ENCODE measurements around the gene GALNT9. TPM values are rescaled to one million over a fixed set of nuclear protein-coding genes. Genes with fewer than 3 reads are reported as not detected.

The GALNT9 gene
- total and polyA plus RNA-seq, 2 donors (not counting 1 experiment from before 2014, with no cell fraction given): 0.10 to 2.8 TPM

DNA sequence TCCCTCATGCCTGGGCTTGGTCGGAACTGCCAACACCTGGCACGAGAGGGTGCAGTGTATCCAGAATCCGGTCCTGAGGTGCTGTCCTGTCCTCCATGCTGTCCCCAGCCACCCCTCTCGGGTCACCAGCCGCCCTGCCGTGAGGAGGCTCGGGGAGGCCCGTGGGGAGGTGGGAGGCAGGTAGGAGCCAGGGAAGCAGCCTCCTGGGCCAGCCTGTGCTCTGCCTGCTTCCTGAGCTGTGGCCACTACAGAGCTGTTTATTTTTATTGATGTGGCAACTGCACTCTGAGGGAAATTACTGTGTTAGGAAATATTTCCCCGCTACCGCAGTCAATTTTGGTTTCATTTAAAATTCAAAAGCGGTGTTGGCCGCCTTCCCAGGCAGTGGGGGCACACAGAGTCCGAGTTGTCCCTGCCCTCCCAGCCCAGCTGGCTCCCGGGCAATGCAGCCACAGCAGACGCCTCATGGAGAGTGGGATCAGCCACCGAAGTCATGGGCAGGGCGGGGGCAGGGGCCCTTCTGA lies 166.8 kb downstream of the GALNT9 start:
- Histone ChIP-seq H3K4me2 (ENCODE audit: extremely low read depth, insufficient read depth, low read length) (peak overlapping the region; percentile 45), H3K36me3 (ENCODE audit: control insufficient read depth, insufficient read depth, low read length) (peaks cover 5% of the 10 kb centered on the region), H3K9ac (ENCODE audit: insufficient read depth, low read length) (no peak overlapping the region), H3K79me2 (ENCODE audit: control insufficient read depth, insufficient read depth, low read length) (no peaks in the 10 kb centered on the region), H3K27ac (ENCODE audit: insufficient read depth, low read length) (no peak overlapping the region), H3K4me1 (ENCODE audit: control insufficient read depth, extremely low read depth, insufficient read depth, low read length) (peaks cover 9% of the 10 kb centered on the region), H4K20me1 (ENCODE audit: control insufficient read depth, extremely low read depth, insufficient read depth, low read length) (no peaks in the 10 kb centered on the region), H3K4me3 (replicated peaks in 1 of 4; ENCODE audit: control extremely low read depth in 1 of 4, insufficient read depth in 1 of 4, low read depth in 3 of 4, low read length in 4 of 4) (peak overlapping the region in 1 of 4 experiments; percentile 10), H3K27me3 (ENCODE audit: control insufficient read depth, insufficient read depth, low read length) (no peaks in the 10 kb centered on the region), H3K9me3 (ENCODE audit: control insufficient read depth, insufficient read depth, low read depth, low read length) (peaks cover 2% of the 10 kb centered on the region), H2AFZ (ENCODE audit: low read length) (no peak overlapping the region)
- DNase-seq (ENCODE audit: low read depth in 2 of 2): peak; percentile 84 to 85
- TF ChIP-seq, protein P1, sequence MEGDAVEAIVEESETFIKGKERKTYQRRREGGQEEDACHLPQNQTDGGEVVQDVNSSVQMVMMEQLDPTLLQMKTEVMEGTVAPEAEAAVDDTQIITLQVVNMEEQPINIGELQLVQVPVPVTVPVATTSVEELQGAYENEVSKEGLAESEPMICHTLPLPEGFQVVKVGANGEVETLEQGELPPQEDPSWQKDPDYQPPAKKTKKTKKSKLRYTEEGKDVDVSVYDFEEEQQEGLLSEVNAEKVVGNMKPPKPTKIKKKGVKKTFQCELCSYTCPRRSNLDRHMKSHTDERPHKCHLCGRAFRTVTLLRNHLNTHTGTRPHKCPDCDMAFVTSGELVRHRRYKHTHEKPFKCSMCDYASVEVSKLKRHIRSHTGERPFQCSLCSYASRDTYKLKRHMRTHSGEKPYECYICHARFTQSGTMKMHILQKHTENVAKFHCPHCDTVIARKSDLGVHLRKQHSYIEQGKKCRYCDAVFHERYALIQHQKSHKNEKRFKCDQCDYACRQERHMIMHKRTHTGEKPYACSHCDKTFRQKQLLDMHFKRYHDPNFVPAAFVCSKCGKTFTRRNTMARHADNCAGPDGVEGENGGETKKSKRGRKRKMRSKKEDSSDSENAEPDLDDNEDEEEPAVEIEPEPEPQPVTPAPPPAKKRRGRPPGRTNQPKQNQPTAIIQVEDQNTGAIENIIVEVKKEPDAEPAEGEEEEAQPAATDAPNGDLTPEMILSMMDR (conservative IDR thresholded peaks at IDR 0.05 in 1 of 2, IDR thresholded peaks at IDR 0.05 in 1 of 2; ENCODE audit: low read depth in 1 of 2, low read length in 2 of 2): no peak
- TF ChIP-seq EZH2 (IDR thresholded peaks at IDR 0.05; ENCODE audit: low read length, missing control alignments): no peak

DNA sequence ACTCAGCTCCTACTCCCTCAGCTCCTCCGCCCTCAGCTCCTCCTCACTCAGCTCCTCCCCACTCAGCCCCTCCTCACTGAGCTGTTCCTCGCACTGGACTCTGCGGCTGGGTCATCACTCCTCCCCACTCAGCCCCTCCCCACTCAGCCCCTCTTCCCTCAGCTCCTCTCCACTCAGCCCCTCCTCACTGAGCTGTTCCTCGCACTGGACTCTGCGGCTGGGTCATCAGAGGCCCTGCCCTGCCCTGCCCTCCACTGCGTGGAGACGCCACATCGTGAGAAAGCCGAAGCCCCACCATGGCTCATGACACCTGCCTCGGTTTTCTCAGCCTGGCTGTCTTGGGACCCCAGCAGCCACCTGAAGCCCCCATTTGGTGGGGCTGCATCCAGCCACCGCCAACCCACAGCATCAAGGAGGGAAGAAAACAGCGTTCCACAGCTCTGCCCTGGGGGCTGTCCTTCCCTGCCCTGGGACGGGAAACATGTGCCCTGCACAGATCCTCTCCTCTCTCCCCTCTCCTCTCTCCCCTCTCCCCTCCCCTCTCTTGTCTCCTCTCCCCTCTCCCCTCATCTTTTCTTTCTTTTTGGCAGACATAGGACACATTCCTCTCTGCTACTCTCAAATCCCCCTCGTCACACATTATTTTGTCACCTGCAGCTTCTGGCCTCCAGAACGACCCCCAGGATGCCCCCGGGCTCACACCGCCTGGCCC lies 167.4 kb downstream of the GALNT9 start:
- TF ChIP-seq, protein P1 (conservative IDR thresholded peaks at IDR 0.05 in 1 of 2, IDR thresholded peaks at IDR 0.05 in 1 of 2; ENCODE audit: low read depth in 1 of 2, low read length in 2 of 2): no peak
- no peak for TF ChIP-seq EZH2 (IDR thresholded peaks at IDR 0.05; ENCODE audit: low read length, missing control alignments)
- H3K4me3 ChIP-seq (replicated peaks in 1 of 4; ENCODE audit: control extremely low read depth in 1 of 4, insufficient read depth in 1 of 4, low read depth in 3 of 4, low read length in 4 of 4): no peak overlapping the region
- no peak overlapping the region for H2AFZ ChIP-seq (ENCODE audit: low read length)
- peak overlapping the region; percentile 45 for H3K4me2 ChIP-seq (ENCODE audit: extremely low read depth, insufficient read depth, low read length)
- H3K27ac ChIP-seq (ENCODE audit: insufficient read depth, low read length): no peak overlapping the region
- no peaks in the 10 kb centered on the region for H4K20me1 ChIP-seq (ENCODE audit: control insufficient read depth, extremely low read depth, insufficient read depth, low read length)
- H3K36me3 ChIP-seq (ENCODE audit: control insufficient read depth, insufficient read depth, low read length): peaks cover 6% of the 10 kb centered on the region
- no peak overlapping the region for H3K9ac ChIP-seq (ENCODE audit: insufficient read depth, low read length)
- no peaks in the 10 kb centered on the region for H3K79me2 ChIP-seq (ENCODE audit: control insufficient read depth, insufficient read depth, low read length)
- no peak for DNase-seq (ENCODE audit: low read depth in 2 of 2)
- peaks cover 9% of the 10 kb centered on the region for H3K4me1 ChIP-seq (ENCODE audit: control insufficient read depth, extremely low read depth, insufficient read depth, low read length)
- H3K27me3 ChIP-seq (ENCODE audit: control insufficient read depth, insufficient read depth, low read length): no peaks in the 10 kb centered on the region
- peaks cover 2% of the 10 kb centered on the region for H3K9me3 ChIP-seq (ENCODE audit: control insufficient read depth, insufficient read depth, low read depth, low read length)

- no peak overlapping the region for H3K4me2 ChIP-seq (ENCODE audit: extremely low read depth, insufficient read depth, low read length)
Measured at GRCh38 chr12:132161036-132161781, 168.2 kb downstream of the GALNT9 start.

More at GRCh38 chr12:132161036-132161781, 168.2 kb downstream of the GALNT9 start:
- Histone ChIP-seq H3K9me3 (ENCODE audit: control insufficient read depth, insufficient read depth, low read depth, low read length) (peaks cover 9% of the 10 kb centered on the region), H2AFZ (ENCODE audit: low read length) (no peak overlapping the region), H3K27me3 (ENCODE audit: control insufficient read depth, insufficient read depth, low read length) (no peaks in the 10 kb centered on the region), H3K27ac (ENCODE audit: insufficient read depth, low read length) (no peak overlapping the region), H3K4me3 (replicated peaks in 1 of 4; ENCODE audit: control extremely low read depth in 1 of 4, insufficient read depth in 1 of 4, low read depth in 3 of 4, low read length in 4 of 4) (no peak overlapping the region), H4K20me1 (ENCODE audit: control insufficient read depth, extremely low read depth, insufficient read depth, low read length) (no peaks in the 10 kb centered on the region), H3K79me2 (ENCODE audit: control insufficient read depth, insufficient read depth, low read length) (no peaks in the 10 kb centered on the region), H3K9ac (ENCODE audit: insufficient read depth, low read length) (no peak overlapping the region), H3K4me1 (ENCODE audit: control insufficient read depth, extremely low read depth, insufficient read depth, low read length) (peaks cover 9% of the 10 kb centered on the region), H3K36me3 (ENCODE audit: control insufficient read depth, insufficient read depth, low read length) (peaks cover 10% of the 10 kb centered on the region)
- TF ChIP-seq EZH2 (IDR thresholded peaks at IDR 0.05; ENCODE audit: low read length, missing control alignments): no peak
- TF ChIP-seq, protein P1 (conservative IDR thresholded peaks at IDR 0.05 in 1 of 2, IDR thresholded peaks at IDR 0.05 in 1 of 2; ENCODE audit: low read depth in 1 of 2, low read length in 2 of 2): no peak
- DNase-seq (ENCODE audit: low read depth in 2 of 2): peak in 1 of 2 donors; percentile 48
